ENCODE measurements around the gene LAMB2. TPM values are rescaled to one million over a fixed set of nuclear protein-coding genes. Genes with fewer than 3 reads are reported as not detected.

LAMB2 gene
- total RNA-seq, 1 donor from 2014 or later, result 273 TPM

DNA sequence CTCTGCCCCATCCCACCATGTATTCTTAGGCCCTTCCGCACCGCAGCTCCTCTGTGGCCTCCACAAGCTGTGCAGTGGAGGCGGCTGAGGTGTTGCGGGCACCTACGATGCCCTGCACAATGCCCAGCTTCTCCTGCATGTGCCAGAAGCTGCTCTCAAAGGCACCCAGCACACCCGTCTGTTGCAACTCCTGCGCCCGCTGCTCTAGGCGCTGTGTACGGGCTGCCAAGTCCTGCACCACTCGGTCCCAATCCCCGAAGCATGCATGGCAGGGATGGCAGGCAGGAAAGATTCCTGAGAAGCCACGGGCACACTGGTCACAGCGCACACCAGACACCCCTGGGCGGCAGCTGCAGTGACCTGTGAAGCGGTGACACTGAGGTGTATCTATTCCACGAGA, 9.2 kb downstream of the LAMB2 start:
- no peak overlapping the region for H3K4me3 Mint-ChIP-seq (ENCODE audit: low read depth)
- TF ChIP-seq, protein P1, sequence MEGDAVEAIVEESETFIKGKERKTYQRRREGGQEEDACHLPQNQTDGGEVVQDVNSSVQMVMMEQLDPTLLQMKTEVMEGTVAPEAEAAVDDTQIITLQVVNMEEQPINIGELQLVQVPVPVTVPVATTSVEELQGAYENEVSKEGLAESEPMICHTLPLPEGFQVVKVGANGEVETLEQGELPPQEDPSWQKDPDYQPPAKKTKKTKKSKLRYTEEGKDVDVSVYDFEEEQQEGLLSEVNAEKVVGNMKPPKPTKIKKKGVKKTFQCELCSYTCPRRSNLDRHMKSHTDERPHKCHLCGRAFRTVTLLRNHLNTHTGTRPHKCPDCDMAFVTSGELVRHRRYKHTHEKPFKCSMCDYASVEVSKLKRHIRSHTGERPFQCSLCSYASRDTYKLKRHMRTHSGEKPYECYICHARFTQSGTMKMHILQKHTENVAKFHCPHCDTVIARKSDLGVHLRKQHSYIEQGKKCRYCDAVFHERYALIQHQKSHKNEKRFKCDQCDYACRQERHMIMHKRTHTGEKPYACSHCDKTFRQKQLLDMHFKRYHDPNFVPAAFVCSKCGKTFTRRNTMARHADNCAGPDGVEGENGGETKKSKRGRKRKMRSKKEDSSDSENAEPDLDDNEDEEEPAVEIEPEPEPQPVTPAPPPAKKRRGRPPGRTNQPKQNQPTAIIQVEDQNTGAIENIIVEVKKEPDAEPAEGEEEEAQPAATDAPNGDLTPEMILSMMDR (IDR thresholded peaks at IDR 0.05; ENCODE audit: unreplicated experiment), result no peak
- H3K4me1 Mint-ChIP-seq (ENCODE audit: low read depth), result peaks cover 5% of the 10 kb centered on the region
- no peak overlapping the region for H3K27ac Mint-ChIP-seq
- DNase-seq (ENCODE audit: low spot score, unreplicated experiment), result no peak
- no peaks in the 10 kb centered on the region for H3K27me3 Mint-ChIP-seq
- H3K9me3 Mint-ChIP-seq (ENCODE audit: low read depth), result no peaks in the 10 kb centered on the region
- H3K36me3 Mint-ChIP-seq (ENCODE audit: insufficient read depth), result peaks cover 5% of the 10 kb centered on the region

DNA sequence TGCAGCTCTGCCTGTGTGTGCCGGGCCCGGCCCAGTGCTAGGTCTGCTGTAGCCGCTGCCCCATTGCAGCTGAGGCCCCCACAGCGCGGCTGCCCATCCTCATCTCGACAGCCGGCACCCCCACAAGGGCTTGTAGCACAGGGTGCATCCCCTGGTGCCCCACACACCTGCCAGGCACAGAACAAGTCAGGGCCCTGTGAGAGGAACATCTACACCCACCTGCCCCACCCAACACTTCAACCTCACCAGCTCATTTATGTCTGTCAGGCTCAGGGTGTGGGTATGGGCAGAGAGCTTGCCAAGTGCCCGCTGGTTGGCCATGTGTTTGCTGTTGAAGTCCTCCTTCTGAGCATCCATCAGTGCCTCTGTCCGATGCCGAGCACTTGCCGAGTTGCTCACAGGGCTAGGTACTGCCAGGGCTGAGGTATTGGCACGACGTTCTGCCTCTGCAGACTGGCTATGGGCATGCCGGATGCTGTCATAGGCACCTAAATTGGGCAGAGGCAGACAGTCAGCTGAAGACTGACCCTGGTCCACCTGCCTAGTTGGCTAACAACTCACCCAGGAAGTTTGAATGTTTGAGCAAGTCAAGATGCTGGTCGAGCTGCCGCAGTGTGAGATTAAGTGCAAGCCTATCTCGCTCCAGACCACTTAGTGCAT, 9.8 kb downstream of the LAMB2 start:
- DNase-seq (ENCODE audit: low spot score, unreplicated experiment), result no peak
- no peak overlapping the region for H3K27ac Mint-ChIP-seq
- no peaks in the 10 kb centered on the region for H3K9me3 Mint-ChIP-seq (ENCODE audit: low read depth)
- H3K27me3 Mint-ChIP-seq, result no peaks in the 10 kb centered on the region
- TF ChIP-seq, protein P1 (IDR thresholded peaks at IDR 0.05; ENCODE audit: unreplicated experiment), result no peak
- no peak overlapping the region for H3K4me3 Mint-ChIP-seq (ENCODE audit: low read depth)
- peaks cover 5% of the 10 kb centered on the region for H3K4me1 Mint-ChIP-seq (ENCODE audit: low read depth)
- peaks cover 5% of the 10 kb centered on the region for H3K36me3 Mint-ChIP-seq (ENCODE audit: insufficient read depth)

DNA sequence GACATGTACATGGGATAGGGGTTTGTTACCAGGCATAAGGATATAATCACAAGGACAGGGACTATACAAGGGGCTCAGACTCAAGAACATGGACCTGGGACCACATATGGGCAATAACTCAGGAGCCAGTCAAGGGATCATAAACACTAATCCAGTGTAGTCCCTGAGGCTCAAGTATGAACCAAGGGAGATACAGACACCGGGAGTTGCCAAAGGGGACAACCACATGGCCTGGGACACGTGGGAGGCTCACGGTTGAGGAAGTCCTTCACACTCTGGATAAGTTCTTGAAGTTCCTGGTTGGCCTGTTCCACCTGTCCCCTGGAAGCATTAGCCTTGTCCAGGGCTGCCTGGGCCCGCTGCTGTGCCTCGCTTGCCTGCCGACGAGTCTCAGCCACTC, 10.4 kb downstream of the LAMB2 start:
- TF ChIP-seq, protein P1 (IDR thresholded peaks at IDR 0.05; ENCODE audit: unreplicated experiment), result no peak
- Mint-ChIP-seq H3K27ac (no peak overlapping the region), H3K36me3 (ENCODE audit: insufficient read depth) (peaks cover 8% of the 10 kb centered on the region), H3K9me3 (ENCODE audit: low read depth) (no peaks in the 10 kb centered on the region), H3K27me3 (no peaks in the 10 kb centered on the region), H3K4me3 (ENCODE audit: low read depth) (peak overlapping the region; percentile 45), H3K4me1 (ENCODE audit: low read depth) (peaks cover 5% of the 10 kb centered on the region)
- no peak for DNase-seq (ENCODE audit: low spot score, unreplicated experiment)

DNA sequence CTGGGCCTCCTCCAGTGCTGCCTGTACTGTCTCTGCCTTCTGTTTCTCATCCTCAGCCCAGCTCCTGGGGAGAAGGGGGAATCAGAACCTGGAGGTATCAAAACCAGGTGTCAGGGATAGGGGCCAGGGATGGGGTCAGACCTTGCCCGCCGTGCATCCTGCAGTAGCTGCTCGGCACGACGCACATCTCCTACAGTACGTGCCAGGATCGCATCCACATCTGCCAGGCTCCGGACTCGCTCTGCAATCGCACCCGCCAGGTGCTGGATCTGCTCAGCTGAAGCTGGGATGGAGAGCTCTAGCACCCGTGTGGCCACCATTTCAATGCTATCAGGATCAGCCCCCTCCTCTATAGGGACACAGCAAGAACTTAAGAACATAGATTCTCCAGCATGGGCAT, 10.8 kb downstream of the LAMB2 start:
- peak overlapping the region; percentile 45 for H3K4me3 Mint-ChIP-seq (ENCODE audit: low read depth)

DNA sequence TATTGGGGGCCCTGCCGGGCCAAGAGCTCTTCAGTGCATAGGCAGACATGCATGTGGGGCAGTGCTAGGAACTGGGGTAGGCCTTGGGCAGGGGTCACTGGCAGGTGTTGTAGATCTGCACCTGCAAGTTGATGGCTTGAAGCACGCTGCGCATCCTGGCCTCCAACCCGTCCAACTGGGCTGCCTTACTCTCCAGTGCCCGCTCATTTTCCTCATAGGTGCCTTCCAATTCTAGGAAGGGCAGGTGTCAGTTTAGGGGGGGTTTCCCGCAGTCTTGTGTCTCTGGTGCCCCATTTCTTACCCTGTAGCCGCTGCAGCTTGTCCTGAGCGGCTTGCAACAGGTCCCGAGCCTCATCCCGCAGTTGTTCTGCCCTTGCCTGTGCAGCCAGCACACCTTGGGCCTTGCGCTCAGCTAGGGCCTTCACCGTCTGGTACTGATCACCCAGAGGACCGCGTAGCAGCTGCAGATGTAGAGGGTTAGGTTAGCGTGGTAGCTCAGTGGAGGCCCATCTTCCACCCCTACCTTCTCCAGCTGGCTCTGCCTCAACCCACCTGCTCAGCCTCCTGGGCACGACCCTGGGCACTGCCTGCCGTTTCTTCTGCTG, 11.6 kb downstream of the LAMB2 start:
- H3K27me3 Mint-ChIP-seq, result no peaks in the 10 kb centered on the region
- peaks cover 5% of the 10 kb centered on the region for H3K4me1 Mint-ChIP-seq (ENCODE audit: low read depth)
- peak overlapping the region; percentile 84 for H3K4me3 Mint-ChIP-seq (ENCODE audit: low read depth)
- H3K36me3 Mint-ChIP-seq (ENCODE audit: insufficient read depth), result peaks cover 8% of the 10 kb centered on the region
- TF ChIP-seq, protein P1 (IDR thresholded peaks at IDR 0.05; ENCODE audit: unreplicated experiment), result no peak
- H3K9me3 Mint-ChIP-seq (ENCODE audit: low read depth), result no peaks in the 10 kb centered on the region
- no peak for DNase-seq (ENCODE audit: low spot score, unreplicated experiment)
- peak overlapping the region; percentile 80 for H3K27ac Mint-ChIP-seq

More for the DNA sequence above, 10.8 kb downstream of the LAMB2 start:
- no peak for DNase-seq (ENCODE audit: low spot score, unreplicated experiment)
- TF ChIP-seq, protein P1 (IDR thresholded peaks at IDR 0.05; ENCODE audit: unreplicated experiment), result no peak
- peaks cover 5% of the 10 kb centered on the region for H3K4me1 Mint-ChIP-seq (ENCODE audit: low read depth)
- peaks cover 8% of the 10 kb centered on the region for H3K36me3 Mint-ChIP-seq (ENCODE audit: insufficient read depth)
- no peaks in the 10 kb centered on the region for H3K27me3 Mint-ChIP-seq
- H3K27ac Mint-ChIP-seq, result peak overlapping the region; percentile 71
- H3K9me3 Mint-ChIP-seq (ENCODE audit: low read depth), result no peaks in the 10 kb centered on the region
